Stimulated activated CD4-positive, alpha-beta T cell treated with anti-CD3 and anti-CD28 coated beads, Interleukin-1b, Interleukin-23, amount 100 ng/mL, for 48 hours (primary cell): ENCODE data around the gene NF1.
"Not testable (repeated sequence)": the region's sequence is repeated elsewhere in the genome, so short reads cannot be mapped to it uniquely, and the experiment has no call there.

ENCODE experiments used
- DNase-seq: peaks from one replicate; pipeline ENCODE4 v3.0.0-alpha.2; 2020

NF1 gene

GRCh38 chr17:31094600-31095235 is at the start of gene NF1:
Gene NF1 (plus strand): TSS chr17:31094977. CDS start chr17:31095310, 333 bp downstream.
- DNase-seq, result peak; percentile 90

DNA sequence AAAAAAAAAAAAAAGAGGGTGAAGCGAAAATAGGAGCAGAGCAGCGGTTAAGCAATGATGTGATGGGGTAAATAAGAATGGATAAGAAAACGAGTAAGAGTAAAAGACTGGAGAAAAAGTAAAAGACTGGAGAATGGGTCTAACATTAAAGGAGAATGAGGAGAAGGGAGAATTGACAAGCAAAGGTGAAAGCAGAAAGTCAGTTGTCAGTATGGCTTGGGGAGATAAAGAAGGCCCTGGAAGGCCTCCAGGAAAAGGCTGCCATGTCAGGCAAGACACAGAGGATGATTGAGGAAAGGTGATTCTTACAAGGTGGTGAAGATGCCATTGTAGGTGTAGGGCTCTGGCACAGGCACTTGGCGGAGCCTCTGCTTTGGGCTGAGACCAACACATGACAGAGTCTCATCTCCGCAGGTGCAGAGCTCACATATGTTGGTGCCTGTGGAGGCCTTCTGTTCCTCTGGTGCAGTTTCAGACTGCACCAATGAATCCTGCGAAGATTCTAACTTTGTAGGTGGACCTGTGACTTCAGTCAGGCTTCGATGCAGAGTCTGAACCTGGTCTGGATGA is 47.8 kb upstream of the NF1 start:
- not testable (repeated sequence) for DNase-seq

GRCh38 chr17:31048142-31048541 is 46.6 kb upstream of the NF1 start:
- DNase-seq, result no peak

GRCh38 chr17:31048780-31049179 is 46.0 kb upstream of the NF1 start:
- DNase-seq, result no peak

GRCh38 chr17:31050948-31051347 is 43.8 kb upstream of the NF1 start:
- no peak for DNase-seq

DNA sequence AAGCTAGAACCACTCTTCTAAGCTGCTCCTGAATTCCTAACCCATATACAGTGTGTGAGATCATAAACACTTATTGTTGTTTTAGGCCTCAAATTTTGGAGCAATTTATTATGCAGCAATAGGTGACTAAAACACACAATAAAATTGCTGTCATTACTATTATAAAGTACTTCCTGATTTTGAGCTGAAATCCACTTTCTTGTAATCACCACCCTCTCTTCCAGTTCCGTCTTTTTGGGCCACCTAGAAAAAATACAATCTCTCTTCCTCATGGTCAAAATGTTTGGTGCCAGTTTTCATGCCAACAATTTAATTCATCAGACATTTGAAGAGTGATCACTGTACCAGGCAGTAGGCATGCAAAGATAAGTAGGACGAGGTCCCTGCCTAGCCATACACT is 43.3 kb upstream of the NF1 start:
- DNase-seq, result no peak

DNA sequence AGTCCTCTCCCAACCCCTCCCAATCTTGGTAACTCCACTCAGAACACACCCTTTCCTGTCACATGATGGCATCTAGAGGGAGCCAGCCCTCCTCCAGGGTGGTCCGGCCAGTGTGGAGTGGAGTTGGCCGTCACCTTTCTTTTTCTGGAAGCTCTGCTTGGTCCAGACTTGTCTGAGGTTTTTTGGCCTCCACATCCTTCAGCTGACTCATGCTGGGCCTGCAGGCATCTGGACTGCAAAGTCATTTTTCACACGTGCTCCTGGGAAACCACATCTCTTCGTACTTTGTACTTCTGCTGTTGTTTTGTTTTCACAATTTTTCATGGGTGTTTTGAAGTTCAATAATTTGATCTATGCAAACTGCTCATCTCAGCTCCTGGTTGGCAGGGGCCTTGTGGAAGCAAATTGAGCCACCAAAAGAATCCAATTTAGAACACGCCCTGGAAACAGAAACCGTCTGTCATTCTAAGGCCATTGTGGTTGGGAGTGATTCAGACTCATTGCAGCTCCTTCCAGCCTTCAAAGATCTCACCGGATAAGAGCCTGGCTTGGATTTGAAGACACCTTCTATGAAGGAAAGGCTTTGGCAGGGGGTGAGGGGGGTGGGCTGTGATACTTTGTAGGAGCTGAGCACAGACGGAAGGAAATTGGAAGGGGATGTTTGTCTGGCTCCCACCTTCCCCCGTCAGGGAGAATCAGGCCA is 42.4 kb upstream of the NF1 start:
- no peak for DNase-seq

- no peak for DNase-seq
Observed at GRCh38 chr17:31053071-31053470, 41.7 kb upstream of the NF1 start.

GRCh38 chr17:31054761-31055160 is 40.0 kb upstream of the NF1 start:
- DNase-seq, result no peak

DNA sequence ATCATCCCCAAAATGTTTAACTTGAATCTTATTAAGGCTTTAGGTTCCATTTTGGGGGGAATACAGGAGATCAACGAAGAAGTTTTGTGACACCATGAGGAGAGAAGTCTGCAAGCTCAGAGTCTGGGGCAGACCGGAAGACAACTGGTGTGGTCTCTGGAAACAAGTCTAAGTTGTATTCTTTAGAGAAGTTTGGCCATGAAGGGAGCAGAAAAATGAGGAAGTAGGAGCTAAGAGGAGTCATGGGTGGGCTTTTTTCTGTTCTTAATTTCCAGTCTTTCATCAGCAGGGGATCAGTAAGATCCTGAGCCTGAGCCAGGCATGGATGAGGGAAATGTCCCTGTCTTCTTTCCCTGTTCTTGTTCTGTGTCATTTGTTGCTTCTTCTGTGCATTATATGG is 35.8 kb upstream of the NF1 start:
- no peak for DNase-seq

GRCh38 chr17:31060791-31061550 is 33.8 kb upstream of the NF1 start:
- peak; percentile 12 for DNase-seq

- peak; percentile 4 for DNase-seq
Observed at GRCh38 chr17:31061678-31062077, 33.1 kb upstream of the NF1 start.

DNA sequence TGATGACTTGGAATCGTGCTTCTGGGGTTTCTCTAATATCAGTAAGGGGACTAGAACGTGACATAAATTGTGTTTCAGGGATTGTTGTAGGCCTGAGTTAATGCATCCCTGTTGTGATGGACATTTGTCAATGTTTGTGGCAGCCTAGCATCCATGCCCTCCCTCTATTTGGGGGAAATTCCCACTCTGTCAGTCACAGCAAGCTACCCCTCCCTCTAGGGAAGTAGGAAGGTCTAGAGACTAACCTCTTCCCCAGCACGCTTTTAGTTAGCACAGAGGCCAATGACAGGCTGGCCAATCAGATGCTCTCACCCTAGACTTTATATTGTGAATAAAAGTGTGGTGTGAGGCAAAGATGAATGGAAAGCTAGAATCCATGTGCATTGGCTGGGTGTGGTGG is 32.4 kb upstream of the NF1 start:
- DNase-seq, result no peak

- DNase-seq, result no peak
Observed at GRCh38 chr17:31064707-31065106, 30.1 kb upstream of the NF1 start.

DNA sequence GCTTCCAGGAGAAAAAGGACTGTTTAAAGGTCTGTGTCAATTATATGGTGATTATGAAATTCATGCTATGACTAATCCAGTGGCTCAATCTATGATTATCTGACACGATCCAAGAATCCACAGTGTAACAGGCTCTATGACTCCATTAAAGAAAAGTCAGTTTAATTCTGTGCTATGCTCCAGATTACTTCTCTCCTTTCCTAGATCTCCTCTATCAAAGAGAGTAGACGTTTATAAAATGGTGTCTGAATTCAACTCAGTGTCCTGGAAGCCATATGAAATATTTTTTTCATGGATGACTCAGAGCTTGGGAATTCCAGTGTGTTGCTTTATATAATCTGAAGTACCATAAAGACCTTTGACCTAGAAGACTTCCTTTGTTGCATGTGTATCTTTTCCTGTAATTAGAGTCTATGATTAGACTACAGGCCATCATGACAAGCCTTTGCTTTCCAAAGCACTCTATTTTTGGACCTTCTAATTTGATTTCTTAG is 27.0 kb upstream of the NF1 start:
- no peak for DNase-seq

DNA sequence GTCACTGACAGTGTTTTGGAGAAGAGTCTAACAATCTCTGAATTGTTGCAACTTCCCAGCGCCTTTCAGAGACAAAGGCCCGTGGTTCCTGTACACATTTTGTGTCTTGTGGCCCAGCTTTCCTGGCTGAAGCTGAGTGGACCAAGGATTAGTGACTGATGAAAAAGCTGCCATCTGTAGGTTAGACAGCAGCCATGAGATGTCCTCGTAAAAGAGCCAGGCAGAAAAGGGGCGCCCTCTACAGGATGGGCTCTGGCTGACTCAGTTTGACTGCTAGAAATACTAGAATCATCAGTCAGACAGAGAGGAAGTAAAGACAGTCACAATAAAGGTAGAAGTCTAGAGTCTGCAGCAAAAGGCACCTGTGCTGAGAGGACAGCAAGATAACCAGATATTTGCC is 26.5 kb upstream of the NF1 start:
- peak; percentile 55 for DNase-seq

DNA sequence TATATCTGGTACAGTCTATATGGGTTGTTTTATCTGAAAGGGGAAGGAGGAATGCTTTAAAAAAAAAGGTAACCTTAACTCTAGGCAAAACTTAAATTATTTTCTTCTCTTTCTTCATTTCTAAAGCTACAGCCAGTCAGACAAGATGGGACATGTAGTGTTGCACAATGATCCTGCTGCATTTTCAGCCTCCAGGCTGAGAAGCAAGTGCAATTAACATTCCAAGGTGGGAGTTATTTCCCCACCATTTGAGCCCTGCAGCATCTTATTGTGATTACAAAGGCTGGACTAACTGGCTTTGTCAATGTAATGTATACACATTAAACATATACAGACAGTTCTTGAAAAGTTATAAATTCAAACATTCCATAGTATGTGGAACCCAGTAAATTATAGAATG is 22.6 kb upstream of the NF1 start:
- DNase-seq, result no peak

- no peak for DNase-seq
Observed at GRCh38 chr17:31073411-31073810, 21.4 kb upstream of the NF1 start.

DNA sequence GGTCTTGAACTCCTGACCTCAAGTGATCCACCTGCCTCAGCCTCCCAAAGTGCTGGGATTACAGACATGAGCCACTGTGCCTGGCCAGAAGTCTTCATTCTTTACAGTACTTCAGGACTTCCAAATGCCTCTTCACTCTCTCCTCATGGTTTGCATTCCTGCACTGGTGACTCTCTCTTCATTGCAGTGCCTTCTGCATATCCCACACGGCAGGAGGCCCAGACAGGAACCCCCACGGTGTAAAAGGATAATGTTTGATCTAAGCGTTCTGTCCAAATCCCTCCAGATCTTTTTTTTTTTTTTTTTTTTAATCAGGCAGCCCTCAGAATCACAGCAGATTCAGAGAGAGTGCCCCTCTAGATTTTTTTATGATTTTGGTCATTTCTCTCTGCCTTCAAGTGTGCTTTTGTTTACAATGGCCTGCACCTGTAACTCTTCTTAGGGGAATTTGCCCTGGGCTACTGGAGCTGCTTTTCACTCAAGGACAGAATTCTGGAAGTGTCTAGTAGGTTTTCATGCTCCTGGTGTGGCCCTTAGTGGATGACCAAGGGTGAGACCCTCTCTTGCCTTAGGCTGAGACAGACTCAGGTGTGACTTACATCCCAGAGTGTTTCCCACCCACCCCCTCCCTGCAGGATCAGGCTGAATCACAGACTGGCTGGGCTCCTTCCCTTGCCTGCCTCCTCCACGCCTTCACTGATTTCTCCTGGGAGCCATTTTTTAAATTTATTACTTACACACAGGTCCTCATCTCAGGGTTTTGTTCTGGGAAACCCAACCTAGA is 19.8 kb upstream of the NF1 start:
- DNase-seq, result no peak

GRCh38 chr17:31078290-31078689 is 16.5 kb upstream of the NF1 start:
- DNase-seq, result no peak

- no peak for DNase-seq
Observed at GRCh38 chr17:31079731-31080130, 15.0 kb upstream of the NF1 start.

DNA sequence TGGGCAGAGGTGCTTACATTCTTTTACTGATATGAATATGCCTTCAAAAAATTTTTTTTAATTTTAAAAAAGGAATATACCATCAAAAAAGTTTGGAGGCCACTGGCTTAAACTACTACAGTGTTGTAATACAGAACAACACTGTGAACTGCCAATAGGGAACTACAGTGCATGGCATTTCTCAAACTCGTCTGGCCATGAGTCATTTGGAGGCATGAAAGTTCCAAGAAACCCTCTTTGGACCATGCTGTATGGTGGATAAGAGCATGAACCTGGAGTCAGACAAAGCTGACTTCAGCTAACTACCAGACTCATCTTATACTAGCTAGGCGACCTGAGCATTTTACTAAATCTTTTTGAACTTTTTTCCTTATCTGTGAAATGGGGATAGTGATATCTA is 9.2 kb upstream of the NF1 start:
- DNase-seq, result no peak

GRCh38 chr17:31089471-31089870 is 5.3 kb upstream of the NF1 start:
- DNase-seq, result no peak
